NT2/D1 (cell line): ENCODE results near the gene FAM217B.

Experiments used
- YY1 ChIP-seq: IDR thresholded peaks from 2 replicates; pipeline ENCODE4 v1.6.1; 2011; ENCODE audit not compliant: insufficient read length, insufficient read depth
- ZNF274 ChIP-seq: IDR thresholded peaks from 2 replicates; pipeline ENCODE4 v1.6.1; 2011; ENCODE audit warnings: mild to moderate bottlenecking, low read depth, low read length

- TF ChIP-seq YY1 = no peak
- no peak for TF ChIP-seq ZNF274
These were observed 14.8 kb upstream of the FAM217B start for GRCh38 chr20:59925359-59925758.
